Measurements from ENCODE around the gene CTSD. TPM values are rescaled to one million over a fixed set of nuclear protein-coding genes. Genes with fewer than 3 reads are reported as not detected.

The CTSD gene
- total RNA-seq, 4 donors from 2014 or later, result 182 to 290 (median 238) TPM

DNA sequence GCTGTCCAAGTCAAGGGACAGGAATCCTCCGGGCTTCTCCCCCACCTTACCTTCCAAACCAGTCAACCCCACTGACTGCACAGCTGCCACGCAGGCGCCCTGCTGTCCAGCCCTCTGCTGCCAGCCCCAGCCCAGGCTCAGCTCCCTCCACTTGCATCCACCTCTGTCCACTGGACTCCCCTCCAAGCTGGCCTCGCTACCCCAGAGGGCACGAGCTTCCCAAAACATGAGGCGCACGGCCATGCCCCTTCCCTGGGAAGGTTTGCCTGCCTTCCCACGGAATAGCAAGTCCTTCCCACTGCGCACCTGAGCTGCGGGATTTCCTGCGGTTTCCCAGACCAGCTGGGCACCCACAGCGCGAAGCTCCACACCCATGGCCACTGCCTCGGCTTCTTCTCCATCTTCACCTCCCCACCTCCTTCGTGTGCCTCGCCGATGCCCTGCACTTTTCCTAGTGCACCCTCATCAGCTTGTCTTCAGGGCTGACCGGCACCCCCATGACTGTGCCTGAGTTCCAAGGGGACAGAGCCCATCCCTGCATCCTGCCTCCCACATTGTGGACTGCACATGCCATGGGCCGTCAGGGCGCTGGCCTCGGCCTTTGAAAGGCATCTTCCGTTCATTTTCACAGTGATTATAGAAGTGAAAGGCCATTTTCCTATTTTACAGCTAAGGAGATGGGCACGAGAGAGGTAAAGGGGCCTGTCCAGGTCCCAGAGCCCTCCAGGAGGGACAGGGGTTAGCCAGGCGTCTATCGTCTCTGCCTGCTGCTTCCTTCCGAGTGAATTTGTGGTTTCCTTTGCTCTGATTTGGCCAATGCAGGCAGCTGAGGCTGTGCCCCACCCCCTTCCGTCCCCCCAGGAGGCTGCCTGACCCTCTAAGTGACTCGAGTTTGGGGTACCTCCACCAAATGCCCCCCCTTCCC lies 29.7 kb downstream of the CTSD start:
- TF ChIP-seq POLR2A (IDR thresholded peaks at IDR 0.05) (no peak), EP300 (IDR thresholded peaks at IDR 0.05) (no peak)
- H3K36me3 ChIP-seq, result no peaks in the 10 kb centered on the region
- no peak overlapping the region for H3K4me3 ChIP-seq
- H3K9me3 ChIP-seq, result peaks cover 0 to 22% (median 0%) of the 10 kb centered on the region in 3 donors
- H3K4me1 ChIP-seq, result peaks cover 0 to 8% (median 0%) of the 10 kb centered on the region in 3 donors
- no peak overlapping the region for H3K27ac ChIP-seq
- ATAC-seq, result no peak
- 67 to 79% methylated on average over 3 to 12 of the region's 28 CpGs for WGBS, 2 donors (ENCODE audit: low coverage in 1 of 2)
- peaks cover 100% of the 10 kb centered on the region for H3K27me3 ChIP-seq

DNA sequence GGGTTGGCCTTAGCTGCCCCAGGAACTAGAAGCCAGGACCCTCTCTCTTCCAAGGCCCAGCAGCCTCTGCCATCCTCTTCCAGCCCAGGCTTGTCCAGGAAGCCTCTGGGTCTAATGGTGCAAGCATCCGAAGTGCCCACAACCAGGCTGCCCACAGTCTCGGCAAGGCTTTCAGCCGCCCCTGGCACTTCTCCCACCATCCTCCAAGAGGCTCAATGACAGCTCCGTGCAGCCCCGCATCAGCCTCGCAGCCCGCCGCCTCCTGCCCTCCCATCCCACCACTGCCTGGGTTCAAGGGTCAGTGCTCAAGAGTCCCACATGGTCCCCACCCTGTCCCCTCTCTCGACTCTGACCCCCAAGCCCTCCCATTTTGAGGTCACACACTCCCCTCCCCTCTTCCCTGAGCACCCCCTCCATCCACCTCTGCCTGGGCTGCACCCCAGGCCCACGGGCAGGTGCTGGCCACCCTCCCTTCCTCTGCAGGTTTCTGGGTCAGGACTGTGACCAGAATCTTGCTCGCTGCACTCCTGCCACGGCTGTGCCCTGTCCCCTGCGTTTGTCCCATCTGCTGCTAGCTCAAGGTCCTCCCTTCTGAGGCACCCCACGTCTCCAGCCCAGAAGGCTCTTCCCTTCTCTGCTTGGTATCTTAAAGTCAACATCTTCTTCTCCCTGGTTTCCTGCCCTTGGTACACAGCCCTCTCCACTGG lies 30.6 kb downstream of the CTSD start:
- Histone ChIP-seq H3K27ac (no peak overlapping the region), H3K27me3 (peaks cover 100% of the 10 kb centered on the region), H3K4me1 (peaks cover 0 to 8% (median 0%) of the 10 kb centered on the region in 3 donors), H3K4me3 (no peak overlapping the region), H3K9me3 (peaks cover 0 to 22% (median 0%) of the 10 kb centered on the region in 3 donors), H3K36me3 (no peaks in the 10 kb centered on the region)
- no peak for ATAC-seq
- TF ChIP-seq EP300 (IDR thresholded peaks at IDR 0.05), result no peak
- WGBS, 2 donors (ENCODE audit: low coverage in 1 of 2), result 53 to 68% methylated on average over 4 to 8 of the region's 14 CpGs

DNA sequence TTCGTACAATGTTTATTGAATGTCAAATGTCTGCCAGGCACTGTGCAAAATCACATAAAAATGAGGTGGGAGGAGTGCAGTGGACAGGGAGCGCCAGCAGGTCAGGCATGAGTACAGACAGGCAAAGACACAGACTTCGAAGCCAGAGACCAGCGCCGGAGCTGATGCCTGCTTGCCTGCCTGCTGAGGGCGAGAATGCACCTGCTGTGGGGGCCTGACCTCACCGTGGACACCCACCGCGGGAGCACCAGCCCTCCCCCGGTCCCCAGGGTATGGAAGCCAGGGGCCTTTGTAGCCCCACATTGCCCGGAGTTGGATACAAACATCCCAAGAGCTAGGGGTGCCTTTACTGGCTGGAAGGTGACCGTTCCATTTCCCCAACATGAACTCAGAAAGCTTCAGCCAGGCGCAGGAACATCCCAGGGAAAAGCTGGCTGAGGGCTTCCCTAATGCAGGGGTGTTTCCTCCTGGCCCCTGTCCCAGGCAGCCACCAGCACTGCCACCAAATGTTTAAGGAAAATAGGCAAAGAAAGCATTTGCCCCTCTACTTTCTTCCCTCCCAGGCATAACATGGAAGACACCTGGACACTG lies 31.2 kb downstream of the CTSD start:
- Histone ChIP-seq H3K27ac (no peak overlapping the region), H3K4me1 (peaks cover 0 to 8% (median 0%) of the 10 kb centered on the region in 3 donors), H3K9me3 (peaks cover 0 to 18% (median 0%) of the 10 kb centered on the region in 3 donors), H3K27me3 (peaks cover 100% of the 10 kb centered on the region), H3K36me3 (no peaks in the 10 kb centered on the region), H3K4me3 (no peak overlapping the region)
- no peak for ATAC-seq
- 15 to 26% methylated on average over 6 to 10 of the region's 13 CpGs for WGBS, 2 donors (ENCODE audit: low coverage in 1 of 2)
- TF ChIP-seq POLR2A (IDR thresholded peaks at IDR 0.05) (no peak), POLR2AphosphoS5 (IDR thresholded peaks at IDR 0.05) (no peak), EP300 (IDR thresholded peaks at IDR 0.05) (no peak)
- TF ChIP-seq, protein P1, sequence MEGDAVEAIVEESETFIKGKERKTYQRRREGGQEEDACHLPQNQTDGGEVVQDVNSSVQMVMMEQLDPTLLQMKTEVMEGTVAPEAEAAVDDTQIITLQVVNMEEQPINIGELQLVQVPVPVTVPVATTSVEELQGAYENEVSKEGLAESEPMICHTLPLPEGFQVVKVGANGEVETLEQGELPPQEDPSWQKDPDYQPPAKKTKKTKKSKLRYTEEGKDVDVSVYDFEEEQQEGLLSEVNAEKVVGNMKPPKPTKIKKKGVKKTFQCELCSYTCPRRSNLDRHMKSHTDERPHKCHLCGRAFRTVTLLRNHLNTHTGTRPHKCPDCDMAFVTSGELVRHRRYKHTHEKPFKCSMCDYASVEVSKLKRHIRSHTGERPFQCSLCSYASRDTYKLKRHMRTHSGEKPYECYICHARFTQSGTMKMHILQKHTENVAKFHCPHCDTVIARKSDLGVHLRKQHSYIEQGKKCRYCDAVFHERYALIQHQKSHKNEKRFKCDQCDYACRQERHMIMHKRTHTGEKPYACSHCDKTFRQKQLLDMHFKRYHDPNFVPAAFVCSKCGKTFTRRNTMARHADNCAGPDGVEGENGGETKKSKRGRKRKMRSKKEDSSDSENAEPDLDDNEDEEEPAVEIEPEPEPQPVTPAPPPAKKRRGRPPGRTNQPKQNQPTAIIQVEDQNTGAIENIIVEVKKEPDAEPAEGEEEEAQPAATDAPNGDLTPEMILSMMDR (IDR thresholded peaks at IDR 0.05), result no peak

DNA sequence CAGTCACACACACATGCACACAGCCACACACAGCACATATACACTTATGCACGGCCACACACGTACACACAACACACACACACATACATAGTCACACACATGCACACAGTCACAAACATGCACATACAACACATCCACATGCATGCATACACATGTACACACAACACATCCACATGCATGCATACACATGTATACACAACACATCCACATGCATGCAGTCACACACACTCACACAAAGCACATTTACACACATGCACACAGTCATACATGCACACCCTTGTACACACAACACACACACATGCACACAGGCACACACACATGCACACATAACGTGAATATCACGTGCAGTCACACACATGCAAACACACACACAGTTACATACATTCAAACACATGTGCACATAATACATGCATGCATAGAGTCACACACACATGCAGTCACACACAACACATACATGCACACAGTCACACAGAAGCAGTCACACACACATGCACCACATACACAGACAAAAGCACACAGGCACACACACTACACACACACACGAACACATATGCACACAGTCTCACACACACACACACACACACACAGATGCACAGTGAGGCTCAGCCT lies 32.2 kb downstream of the CTSD start:
- 66 to 77% methylated on average over 3 of the region's 5 CpGs for WGBS, 2 donors (ENCODE audit: low coverage in 1 of 2)
- peaks cover 0 to 11% (median 0%) of the 10 kb centered on the region in 3 donors for H3K9me3 ChIP-seq
- peaks cover 0 to 8% (median 0%) of the 10 kb centered on the region in 3 donors for H3K4me1 ChIP-seq
- no peak overlapping the region for H3K4me3 ChIP-seq
- TF ChIP-seq POLR2AphosphoS5 (IDR thresholded peaks at IDR 0.05), result no peak
- no peak for TF ChIP-seq EP300 (IDR thresholded peaks at IDR 0.05)
- TF ChIP-seq, protein P1 (IDR thresholded peaks at IDR 0.05), result no peak
- no peak for TF ChIP-seq POLR2A (IDR thresholded peaks at IDR 0.05)
- no peak overlapping the region for H3K27ac ChIP-seq
- no peaks in the 10 kb centered on the region for H3K36me3 ChIP-seq
- ATAC-seq, result no peak
- H3K27me3 ChIP-seq, result peaks cover 100% of the 10 kb centered on the region

DNA sequence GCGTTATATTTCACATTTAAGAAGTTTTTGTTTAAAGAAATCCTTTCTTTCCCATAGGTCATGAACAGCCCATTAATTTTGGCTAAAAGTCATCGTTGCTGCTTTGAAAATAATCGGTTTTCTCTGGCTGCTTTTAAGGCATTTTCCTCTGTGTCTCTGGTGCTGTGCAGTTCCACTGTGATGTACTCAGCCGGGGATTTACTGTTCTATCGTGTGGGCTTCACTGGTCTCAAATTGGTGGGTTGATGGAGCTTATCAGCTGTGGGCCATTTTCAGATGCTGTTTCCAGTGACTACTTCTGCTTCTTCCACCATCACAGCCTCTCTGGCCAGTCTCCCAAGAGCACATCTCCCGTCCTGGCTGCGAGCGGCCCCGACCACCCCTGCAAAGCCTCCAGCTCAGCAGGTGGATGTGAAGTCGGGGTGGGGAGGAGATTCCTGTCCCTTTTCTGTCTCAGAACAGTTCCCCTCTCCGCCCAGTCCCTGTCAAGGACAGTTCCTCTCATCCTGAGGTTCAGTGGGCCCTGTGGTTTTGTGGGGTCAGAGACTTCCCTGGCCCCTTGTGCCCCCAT lies 33.6 kb downstream of the CTSD start:
- 27 to 34% methylated on average over 7 to 8 of the region's 11 CpGs for WGBS, 2 donors (ENCODE audit: low coverage in 1 of 2)
- Histone ChIP-seq H3K27me3 (peaks cover 96% of the 10 kb centered on the region), H3K4me3 (no peak overlapping the region), H3K36me3 (no peaks in the 10 kb centered on the region), H3K27ac (no peak overlapping the region), H3K9me3 (peaks cover 0 to 3% (median 0%) of the 10 kb centered on the region in 3 donors), H3K4me1 (peaks cover 0 to 8% (median 0%) of the 10 kb centered on the region in 3 donors)
- no peak for ATAC-seq
- no peak for TF ChIP-seq POLR2AphosphoS5 (IDR thresholded peaks at IDR 0.05)
- TF ChIP-seq POLR2A (IDR thresholded peaks at IDR 0.05), result no peak
- TF ChIP-seq, protein P1 (IDR thresholded peaks at IDR 0.05), result no peak
- TF ChIP-seq EP300 (IDR thresholded peaks at IDR 0.05), result no peak
